A673 (cell line): Measurements from ENCODE around the gene PMPCA. TPM values are rescaled to one million over a fixed set of nuclear protein-coding genes. Genes with fewer than 3 reads are reported as not detected.

Experiments
- BruUV-seq: library from RNA; stranded (reverse); fragments of 400-500 nt; replicated peaks from 2 replicates; lab custom pipeline; 2021; lab: Mats Ljungman, UMichigan
- CTCF ChIA-PET: fragments of 300-600 bp; sonication (Branson Sonifier 250); formaldehyde crosslinking; loops from one replicate; lab custom pipeline; 2022; ENCODE audit warnings: antibody characterized with exemption; lab: Charles Lee
- POLR2A ChIA-PET: fragments of 300-600 bp; sonication (Branson Sonifier 250); formaldehyde crosslinking; loops from one replicate; lab custom pipeline; 2022; ENCODE audit warnings: antibody characterized with exemption; ENCODE audit not compliant: low non-redundant PET; lab: Charles Lee
- DNase-seq: peaks from one replicate; pipeline ENCODE4 v3.0.0-alpha.2; 2015; ENCODE audit warnings: low spot score
- H3K27ac ChIP-seq: fragments of 200-600 bp; sonication (generic); 2 replicates; pipeline ENCODE4 v1.5.1; 2016; ENCODE audit warnings: mixed run types, low read depth, mild to moderate bottlenecking, mixed read lengths, antibody characterized with exemption, low read length; ENCODE audit not compliant: poor library complexity, severe bottlenecking
- H3K27me3 ChIP-seq: fragments of 200-600 bp; sonication (generic); replicated peaks from 2 replicates; pipeline ENCODE4 v1.6.1; 2017; ENCODE audit warnings: mixed run types, low read depth, mild to moderate bottlenecking, mixed read lengths, antibody characterized with exemption, low read length; ENCODE audit not compliant: insufficient read depth, poor library complexity
- H3K36me3 ChIP-seq: fragments of 200-600 bp; sonication (generic); 2 replicates; pipeline ENCODE4 v1.6.1; 2016; ENCODE audit warnings: mixed run types, mild to moderate bottlenecking, mixed read lengths, antibody characterized with exemption, low read length; ENCODE audit not compliant: insufficient read depth, poor library complexity, severe bottlenecking
- H3K4me1 ChIP-seq: fragments of 200-600 bp; sonication (generic); 2 replicates; pipeline ENCODE4 v1.6.1; 2017; ENCODE audit warnings: mixed run types, mild to moderate bottlenecking, mixed read lengths, antibody characterized with exemption, low read length; ENCODE audit not compliant: insufficient read depth, poor library complexity, severe bottlenecking
- H3K4me3 ChIP-seq: fragments of 200-600 bp; sonication (generic); 2 replicates; pipeline ENCODE4 v1.5.1; 2016; ENCODE audit warnings: low read depth, mixed run types, mild to moderate bottlenecking, mixed read lengths, low read length; ENCODE audit not compliant: poor library complexity, severe bottlenecking
- H3K9me3 ChIP-seq: fragments of 200-600 bp; sonication (generic); 2 replicates; pipeline ENCODE4 v1.6.1; 2016; ENCODE audit warnings: mixed run types, low read depth, mild to moderate bottlenecking, mixed read lengths, antibody characterized with exemption, low read length; ENCODE audit not compliant: poor library complexity, severe bottlenecking
- EZH2 ChIP-seq: fragments of 200-600 bp; sonication (generic); IDR thresholded peaks from 2 replicates; pipeline ENCODE4 v1.6.1; 2017; ENCODE audit warnings: borderline replicate concordance, low read depth, mild to moderate bottlenecking, mixed read lengths, antibody characterized with exemption, low read length; ENCODE audit not compliant: poor library complexity, severe bottlenecking
- intact Hi-C: fragments of 100-400 bp; cut with micrococcal nuclease; formaldehyde crosslinking; loops from one replicate; pipeline ENCODE4 v1.10.0; 2022; ENCODE audit not compliant: unreplicated experiment
- total RNA-seq: library from RNA; stranded (reverse); gene quantifications from 2 replicates; pipeline ENCODE4 v1.2.3, GENCODE V29; 2021
- TF ChIP-seq, protein P1 (sequence below): fragments of 300-800, 200-600 bp; sonication (generic); conservative IDR thresholded peaks from 2 replicates; pipeline ENCODE4 v1.5.1; 2017; ENCODE audit warnings: low read depth, mild to moderate bottlenecking, antibody characterized with exemption, low read length, moderate library complexity, mixed read lengths

The PMPCA gene
- total RNA-seq, 1 experiment from 2014 or later, result 94.8 TPM

- BruUV-seq, result no TSS peak
- Histone ChIP-seq H3K4me3 (no peak overlapping the region), H3K36me3 (peaks cover 68% of the 10 kb centered on the region), H3K4me1 (no peaks in the 10 kb centered on the region), H3K9me3 (no peaks in the 10 kb centered on the region), H3K27ac (no peak overlapping the region), H3K27me3 (no peaks in the 10 kb centered on the region)
- intact Hi-C loops, result no loop called here
- ChIA-PET CTCF (no interaction called here), POLR2A (no interaction called here)
- TF ChIP-seq EZH2, result no peak
- DNase-seq, result no peak
Observed at GRCh38 chr9:136387217-136387616, 23.2 kb upstream of the PMPCA start.

- POLR2A ChIA-PET, result no interaction called here
Observed at GRCh38 chr9:136389396-136389795, 21.1 kb upstream of the PMPCA start.

DNA sequence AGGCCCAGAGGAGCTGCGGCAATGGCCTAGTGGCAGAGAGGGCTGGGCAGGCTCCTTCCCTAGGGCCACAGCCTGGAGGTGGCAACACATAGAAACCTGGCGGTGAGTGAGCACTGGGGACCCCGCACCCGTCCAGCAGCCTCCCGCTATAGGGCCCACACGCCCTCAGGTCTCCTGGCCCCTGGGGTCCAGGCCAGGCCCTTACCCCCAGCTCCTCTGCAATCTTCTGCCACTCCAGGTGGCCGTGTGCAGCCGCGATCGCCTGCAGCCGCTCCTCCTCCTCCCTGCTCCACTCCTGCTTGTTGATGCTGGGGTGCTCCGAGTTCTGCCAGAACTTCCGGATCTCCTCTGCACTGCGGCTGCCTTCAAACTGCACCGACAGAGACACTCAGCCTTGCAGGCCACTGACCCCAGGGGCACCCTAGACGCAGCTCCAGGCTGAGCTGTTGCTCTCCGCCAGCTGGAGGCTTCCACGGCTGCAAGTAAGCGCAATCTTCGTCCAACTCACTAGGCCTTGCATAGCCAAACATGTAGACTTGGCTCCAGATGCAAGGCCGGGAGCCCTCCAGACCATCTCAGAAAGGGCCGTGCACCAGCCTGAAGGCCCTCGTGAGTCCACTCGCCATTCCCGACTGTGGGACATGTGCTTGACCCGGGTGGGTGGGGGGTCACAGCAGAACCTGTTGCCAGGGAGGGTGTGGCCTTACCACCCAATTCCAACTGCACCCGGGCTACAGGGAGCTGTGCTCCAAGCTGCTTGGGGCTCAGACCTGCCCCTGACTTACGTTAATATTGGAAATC, 18.5 kb upstream of the PMPCA start:
- peaks cover 78% of the 10 kb centered on the region for H3K36me3 ChIP-seq
- no peak overlapping the region for H3K4me3 ChIP-seq
- TF ChIP-seq, protein P1, sequence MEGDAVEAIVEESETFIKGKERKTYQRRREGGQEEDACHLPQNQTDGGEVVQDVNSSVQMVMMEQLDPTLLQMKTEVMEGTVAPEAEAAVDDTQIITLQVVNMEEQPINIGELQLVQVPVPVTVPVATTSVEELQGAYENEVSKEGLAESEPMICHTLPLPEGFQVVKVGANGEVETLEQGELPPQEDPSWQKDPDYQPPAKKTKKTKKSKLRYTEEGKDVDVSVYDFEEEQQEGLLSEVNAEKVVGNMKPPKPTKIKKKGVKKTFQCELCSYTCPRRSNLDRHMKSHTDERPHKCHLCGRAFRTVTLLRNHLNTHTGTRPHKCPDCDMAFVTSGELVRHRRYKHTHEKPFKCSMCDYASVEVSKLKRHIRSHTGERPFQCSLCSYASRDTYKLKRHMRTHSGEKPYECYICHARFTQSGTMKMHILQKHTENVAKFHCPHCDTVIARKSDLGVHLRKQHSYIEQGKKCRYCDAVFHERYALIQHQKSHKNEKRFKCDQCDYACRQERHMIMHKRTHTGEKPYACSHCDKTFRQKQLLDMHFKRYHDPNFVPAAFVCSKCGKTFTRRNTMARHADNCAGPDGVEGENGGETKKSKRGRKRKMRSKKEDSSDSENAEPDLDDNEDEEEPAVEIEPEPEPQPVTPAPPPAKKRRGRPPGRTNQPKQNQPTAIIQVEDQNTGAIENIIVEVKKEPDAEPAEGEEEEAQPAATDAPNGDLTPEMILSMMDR, result no peak
- no peak for TF ChIP-seq EZH2
- BruUV-seq, result no TSS peak
- H3K27ac ChIP-seq, result no peak overlapping the region
- POLR2A ChIA-PET, result interaction anchor here (0.5 kb wide), 1 partner anchor 1188 kb away, joined by 3 read pairs; no protein-coding TSS in a partner anchor
- intact Hi-C loops, result no loop called here
- H3K9me3 ChIP-seq, result no peaks in the 10 kb centered on the region
- no peak for DNase-seq
- CTCF ChIA-PET, result no interaction called here
- H3K27me3 ChIP-seq, result no peaks in the 10 kb centered on the region
- no peaks in the 10 kb centered on the region for H3K4me1 ChIP-seq

More at GRCh38 chr9:136389396-136389795, 21.1 kb upstream of the PMPCA start:
- no peaks in the 10 kb centered on the region for H3K9me3 ChIP-seq
- H3K27ac ChIP-seq, result no peak overlapping the region
- no peak overlapping the region for H3K4me3 ChIP-seq
- intact Hi-C loops, result no loop called here
- no TSS peak for BruUV-seq
- CTCF ChIA-PET, result no interaction called here
- H3K4me1 ChIP-seq, result no peaks in the 10 kb centered on the region
- DNase-seq, result no peak
- no peaks in the 10 kb centered on the region for H3K27me3 ChIP-seq
- peaks cover 67% of the 10 kb centered on the region for H3K36me3 ChIP-seq
- no peak for TF ChIP-seq EZH2
- TF ChIP-seq, protein P1, result no peak
